Activated CD8-positive, alpha-beta memory T cell treated with anti-CD3 and anti-CD28 coated beads for 4 hours (primary cell): ENCODE measurements around the gene EXO1.

Source experiments
- DNase-seq, 2 donors: peaks; one replicate each; pipeline ENCODE4 v3.0.0-alpha.2; 2020; ENCODE audit warnings: low read depth in 2 of 2

Gene EXO1

DNA sequence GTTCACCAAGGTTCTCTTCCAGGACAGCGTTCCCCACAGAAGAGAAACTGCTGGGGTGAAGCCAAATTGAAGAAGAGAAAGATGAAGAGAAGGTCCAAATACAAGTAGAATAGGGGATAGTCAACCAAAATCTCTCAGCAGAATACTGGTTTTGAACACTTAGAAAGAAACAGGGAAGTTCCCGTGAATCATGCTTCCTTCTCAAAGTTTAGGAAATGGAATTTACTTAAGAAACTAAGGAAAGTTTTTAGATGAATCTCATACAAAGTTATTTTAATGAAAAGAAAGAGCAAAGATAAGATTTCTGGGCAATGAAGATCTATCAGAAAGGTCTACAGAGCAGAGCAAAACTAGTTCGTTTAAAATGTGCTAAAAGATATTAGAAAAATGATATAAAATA lies 43.3 kb downstream of the EXO1 start:
- no peak for DNase-seq

DNA sequence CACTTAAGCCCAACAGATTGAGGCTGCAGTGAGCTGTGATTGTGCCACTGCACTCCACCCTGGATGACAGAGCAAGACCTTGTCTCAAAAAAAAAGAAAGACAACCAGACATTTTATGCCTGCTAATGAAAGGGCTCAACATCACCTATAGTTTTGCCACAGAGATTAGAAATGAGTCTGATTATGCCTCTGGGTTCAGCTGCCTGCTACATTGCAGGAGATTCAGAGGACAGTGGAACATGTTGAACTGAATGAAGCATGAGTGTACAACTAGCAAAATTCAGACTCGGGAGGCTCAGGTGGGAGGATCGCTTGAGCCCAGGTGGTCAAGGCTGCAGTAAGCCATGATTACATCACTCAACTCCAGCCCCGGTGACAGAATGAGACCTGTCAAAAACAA lies 46.0 kb downstream of the EXO1 start:
- DNase-seq = no peak

DNA sequence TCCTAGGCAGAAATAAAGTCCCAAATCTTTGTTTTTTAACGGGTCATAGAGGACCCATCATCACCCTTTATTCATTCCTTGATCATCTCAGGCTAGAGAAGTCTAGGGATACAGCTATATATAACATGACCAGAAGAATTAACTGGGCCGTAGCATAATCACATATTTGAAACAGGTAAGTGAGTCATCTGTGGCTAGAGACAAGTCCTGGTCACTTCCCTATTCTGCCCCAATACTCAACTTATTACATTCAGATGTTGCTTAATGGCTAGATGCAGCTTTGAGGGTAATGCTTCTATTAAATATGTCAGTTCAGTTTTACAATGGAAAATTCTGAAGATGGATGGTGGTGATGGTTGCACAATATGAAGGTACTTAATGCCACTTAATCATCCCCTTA lies 47.0 kb downstream of the EXO1 start:
- no peak for DNase-seq

DNA sequence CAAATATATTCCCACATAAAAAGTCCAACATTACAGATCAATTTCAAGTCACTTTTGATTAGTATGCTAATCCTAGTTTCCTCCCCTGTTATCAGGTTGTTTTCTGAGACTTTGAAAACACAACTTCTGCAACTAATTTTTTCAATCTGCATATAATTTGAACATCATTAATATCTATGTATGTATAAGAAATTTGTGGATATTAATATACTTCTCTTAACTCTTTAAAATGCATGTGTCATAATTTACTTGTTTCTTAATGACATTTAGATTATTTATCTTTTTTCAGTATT lies 48.6 kb downstream of the EXO1 start:
- no peak for DNase-seq

DNA sequence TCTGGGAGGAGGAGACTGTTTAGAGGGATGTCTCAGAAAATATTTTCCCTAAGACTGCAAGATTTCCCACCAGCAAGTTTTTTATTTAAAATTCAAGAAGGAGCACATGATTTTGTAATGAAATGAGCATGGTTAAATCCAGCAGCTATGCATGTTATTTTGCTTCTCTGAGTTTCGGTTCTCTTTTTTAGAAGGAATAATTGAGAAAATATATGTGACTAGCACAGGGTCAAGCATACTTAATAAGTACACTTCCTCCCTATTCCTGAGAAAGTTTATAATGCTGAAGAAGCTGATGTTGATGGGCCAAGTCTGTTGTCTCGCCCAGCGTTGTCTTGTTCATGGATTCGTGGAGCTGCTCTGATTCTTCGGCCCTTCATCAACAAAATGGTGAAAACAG lies 51.2 kb downstream of the EXO1 start:
- DNase-seq = no peak

DNA sequence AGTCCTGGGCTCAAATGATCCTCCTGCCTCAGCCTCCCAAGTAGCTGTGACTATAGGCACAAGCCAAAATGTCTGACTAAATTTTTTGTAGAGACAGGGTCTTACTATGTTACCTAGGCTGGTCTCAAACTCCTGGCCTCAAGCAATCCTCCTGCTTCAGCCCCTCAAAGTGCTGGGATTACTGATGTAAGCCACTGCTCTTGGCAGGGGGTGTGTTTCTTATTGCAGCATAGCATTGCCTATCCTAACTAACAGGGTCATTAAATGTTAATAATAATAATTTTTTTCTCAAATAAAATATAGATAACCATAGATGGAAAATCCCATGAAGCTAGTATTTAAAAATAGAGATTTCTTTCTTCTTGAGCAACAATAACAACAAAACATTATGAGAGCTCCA lies 52.4 kb downstream of the EXO1 start:
- DNase-seq = no peak

DNA sequence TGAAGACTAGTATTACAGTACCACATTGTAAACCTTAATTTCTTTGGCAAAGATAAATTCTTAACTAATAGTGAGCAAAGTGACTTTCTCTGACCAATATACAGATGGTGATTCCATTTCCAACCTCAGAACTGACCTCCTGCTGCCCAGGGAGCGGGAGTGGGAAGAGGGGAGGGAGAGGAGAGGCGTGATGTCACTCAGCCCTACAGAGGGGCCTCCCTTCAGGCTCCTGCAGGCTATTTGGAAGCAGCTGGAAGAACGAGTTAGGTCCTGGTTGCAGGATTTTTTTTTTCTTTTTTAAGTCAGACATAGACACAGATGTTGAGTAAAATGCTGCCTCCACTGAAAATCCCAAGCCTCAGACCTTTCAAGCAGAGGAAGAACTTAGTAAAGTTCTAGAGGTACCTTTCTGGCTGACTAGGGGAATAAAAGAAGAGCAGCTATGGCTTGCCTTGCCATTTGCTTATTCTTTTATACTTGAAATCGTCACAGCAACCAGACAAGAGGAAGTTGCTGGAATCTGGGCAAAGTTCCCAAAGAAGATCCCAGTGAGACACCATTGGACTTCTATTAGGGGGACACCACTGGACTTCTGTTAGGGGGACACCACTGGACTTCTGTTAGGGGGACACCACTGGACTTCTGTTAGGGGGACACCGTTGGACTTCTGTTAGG lies 54.5 kb downstream of the EXO1 start:
- DNase-seq = no peak

DNA sequence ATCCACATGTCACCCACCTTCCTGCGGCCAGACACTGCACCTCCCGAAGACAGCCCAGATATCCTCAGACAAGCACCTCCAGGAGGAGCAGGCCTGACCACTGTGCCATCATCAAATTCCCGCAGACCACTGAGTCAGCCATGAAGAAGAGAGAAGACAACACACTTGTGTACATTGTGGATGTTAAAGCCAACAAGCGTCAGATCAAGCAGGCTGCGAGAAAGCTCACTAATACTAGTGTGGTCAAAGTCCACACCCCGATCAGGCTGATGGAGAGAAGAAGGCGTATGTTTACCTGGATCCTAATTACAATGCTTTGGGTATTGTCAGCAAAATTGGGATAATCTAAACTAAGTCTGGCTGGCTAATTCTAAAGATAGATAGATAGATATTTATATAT lies 68.2 kb downstream of the EXO1 start:
- no peak for DNase-seq

DNA sequence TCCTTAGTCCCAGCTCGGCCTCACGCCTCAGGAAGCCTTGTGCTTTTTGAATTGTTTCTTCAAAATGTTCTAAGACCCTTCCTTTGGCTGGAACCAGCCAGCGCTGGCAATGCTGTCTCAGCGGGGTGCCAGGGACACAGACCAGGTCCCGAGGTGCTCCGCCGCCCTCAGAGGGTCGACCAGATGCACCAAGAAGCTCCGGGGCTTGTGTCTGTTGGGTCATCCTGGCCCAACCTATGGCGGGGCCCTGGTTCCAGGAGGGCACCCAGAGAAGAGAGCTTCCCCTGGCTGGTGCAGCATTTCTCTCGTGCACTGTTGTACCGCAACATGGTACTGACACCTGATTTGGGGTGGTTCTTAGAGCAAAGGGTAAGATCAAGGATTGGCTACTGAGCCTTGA lies 69.5 kb downstream of the EXO1 start:
- DNase-seq = no peak

DNA sequence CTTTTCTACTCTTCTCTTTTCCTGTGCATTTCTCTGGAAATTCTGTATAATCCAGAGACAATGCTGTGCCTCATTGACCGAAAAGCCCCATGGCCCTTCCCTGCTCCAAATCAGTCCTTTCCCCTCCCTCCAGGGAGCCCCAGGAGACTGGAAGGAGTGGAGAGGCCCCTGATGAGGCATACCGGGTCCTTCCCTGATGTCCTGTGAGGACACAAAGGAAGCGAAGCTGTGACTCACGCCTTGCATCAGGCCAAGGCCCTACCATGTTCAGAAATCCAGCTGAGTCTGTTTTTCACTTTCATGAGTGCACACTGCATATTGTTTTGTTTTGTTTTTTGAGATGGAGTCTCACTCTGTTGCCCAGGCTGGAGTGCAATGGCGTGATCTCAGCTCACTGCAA lies 70.9 kb downstream of the EXO1 start:
- DNase-seq = no peak

DNA sequence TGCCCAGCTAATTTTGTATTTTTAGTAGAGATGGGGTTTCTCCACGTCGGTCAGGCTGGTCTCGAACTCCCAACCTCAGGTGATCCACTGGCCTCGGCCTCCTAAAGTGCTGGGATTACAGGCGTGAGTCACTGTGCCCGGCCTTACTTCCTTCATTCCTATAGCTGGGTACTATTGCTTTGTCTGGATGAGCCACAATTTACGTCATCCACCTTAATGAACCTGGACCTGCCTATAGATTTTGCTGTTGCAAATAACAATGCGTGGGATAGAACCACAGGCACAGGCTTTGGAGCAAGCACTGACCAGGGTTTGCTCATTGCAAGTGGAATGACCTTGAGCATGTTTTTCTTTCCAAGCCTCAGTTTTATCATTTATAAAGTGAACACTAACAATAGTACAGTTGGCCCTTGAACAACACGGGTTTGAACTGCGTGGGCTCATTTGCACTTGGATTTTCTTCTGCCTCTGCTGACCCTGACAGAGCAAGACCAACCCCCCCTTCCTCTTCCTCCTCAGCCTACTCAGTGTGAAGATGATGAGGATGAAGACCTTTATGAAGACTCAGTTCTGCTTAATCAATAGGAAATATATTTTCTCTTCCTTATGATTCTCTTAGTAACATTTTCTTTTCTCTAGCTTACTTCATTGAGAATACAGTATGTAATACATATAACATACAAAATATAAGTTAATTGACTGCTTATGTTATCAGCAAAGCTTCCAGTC lies 76.2 kb downstream of the EXO1 start:
- DNase-seq = no peak

DNA sequence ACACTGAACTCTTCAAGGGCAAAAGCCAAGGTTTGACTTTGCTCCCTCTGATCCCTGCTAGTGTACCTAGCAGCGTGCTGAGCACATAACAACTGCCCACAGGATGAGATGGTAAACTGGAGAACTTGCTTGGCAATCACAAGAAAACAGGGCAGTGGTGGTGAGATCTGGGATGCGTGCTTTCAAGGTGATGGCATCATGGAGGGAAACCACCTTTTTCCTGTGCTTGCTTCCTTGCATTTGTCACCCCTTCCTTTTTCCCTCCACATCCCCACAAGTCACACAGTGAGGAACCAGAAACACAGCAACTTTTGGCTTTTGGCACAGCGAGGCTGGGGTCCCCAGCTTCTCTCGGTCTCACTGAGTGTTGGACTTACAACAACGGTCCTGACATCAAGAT lies 78.1 kb downstream of the EXO1 start:
- DNase-seq = no peak

DNA sequence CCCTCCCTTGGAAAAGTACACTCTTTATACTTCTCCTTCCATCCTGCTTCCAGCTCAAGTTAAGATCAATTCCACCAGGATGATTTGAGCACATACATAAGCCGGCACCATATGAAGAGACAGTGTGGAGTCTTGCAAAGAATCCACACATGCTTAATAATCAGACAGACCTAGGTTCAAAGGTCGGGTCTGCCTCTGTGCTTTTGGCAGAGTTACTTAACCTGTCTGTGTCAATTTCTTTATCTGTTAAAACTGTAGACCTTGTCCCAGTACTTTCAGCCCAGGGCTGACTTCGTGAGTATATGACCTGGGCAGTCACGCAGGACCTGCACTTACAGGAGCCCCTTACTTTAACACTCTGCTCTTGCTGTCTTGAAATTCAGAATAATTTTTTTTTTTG lies 79.3 kb downstream of the EXO1 start:
- DNase-seq = no peak

DNA sequence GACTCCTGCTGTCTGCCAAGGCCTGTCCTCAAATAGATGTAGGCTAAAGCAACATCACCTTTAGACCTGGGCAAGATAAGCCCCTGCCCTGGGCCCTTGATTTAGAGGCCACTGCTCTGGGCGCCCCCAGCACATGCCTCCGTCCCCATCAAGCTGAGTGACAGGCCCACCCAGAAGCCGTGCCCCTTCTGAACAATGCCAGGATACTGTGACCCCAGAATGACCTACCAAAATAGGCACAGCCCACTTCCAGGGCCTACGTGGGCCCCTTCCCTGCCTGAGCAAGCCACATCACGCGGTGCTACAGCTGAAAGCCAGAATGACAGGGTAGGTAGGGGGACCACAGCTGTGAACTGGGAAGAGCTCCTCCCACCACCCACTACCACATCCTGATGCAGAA lies 84.8 kb downstream of the EXO1 start:
- no peak for DNase-seq

DNA sequence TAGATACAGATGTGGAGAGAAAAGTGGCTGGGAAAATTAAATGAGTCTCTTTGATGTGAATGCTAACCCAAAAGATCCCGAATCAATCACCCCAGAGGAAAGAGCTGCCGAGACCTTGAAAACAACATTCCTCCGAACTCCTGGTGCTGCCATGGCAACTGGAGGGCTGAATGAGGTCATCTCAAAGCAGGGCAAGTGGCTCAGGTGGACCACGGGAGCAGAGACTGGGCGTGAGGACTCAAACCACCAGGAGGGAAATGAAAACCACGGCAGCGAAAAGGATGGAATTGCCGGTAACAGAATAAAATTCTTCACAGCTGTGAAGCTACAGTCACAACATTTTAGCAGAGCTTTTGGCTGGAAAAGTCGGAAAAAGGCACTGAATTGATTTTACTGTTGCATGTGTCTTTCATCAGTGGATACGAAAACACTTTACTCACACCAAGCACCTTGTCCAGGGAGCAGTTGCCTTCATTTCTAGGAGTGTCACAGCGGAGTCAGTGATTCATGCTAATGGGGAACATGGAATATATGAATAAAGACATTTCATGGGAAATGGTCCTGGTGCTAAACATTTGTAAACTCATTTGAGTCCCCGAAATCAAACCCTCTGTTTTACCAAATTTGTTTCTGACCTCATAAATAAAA lies 86.3 kb downstream of the EXO1 start:
- no peak for DNase-seq

DNA sequence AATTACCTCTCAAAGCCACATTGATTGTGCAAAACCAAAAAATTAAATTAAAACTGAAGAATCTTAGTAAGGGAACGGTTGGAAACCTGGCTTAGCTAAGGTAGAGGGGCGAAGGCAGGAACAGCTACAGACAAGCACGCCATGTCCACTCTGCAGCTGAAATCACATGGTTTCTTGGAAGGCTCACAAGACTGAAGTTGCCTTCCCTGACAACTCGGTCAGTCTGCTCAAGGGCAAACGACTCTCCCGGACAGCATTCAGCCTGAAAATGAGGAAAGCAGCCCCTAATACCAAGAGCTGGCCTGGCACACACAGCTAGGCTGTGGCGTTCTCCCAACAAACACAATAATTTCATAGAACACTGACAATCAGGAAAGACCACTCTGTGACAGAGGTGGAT lies 86.9 kb downstream of the EXO1 start:
- DNase-seq = no peak
